Breast epithelium (tissue), 4 donors: ENCODE results near the gene DCP1A. TPM values are rescaled to one million over a fixed set of nuclear protein-coding genes. Genes with fewer than 3 reads are reported as not detected.
"Not testable (repeated sequence)": the region's sequence is repeated elsewhere in the genome, so short reads cannot be mapped to it uniquely, and the experiment has no call there.

Experiments
- DNase-seq, 2 donors: peaks; one replicate each; pipeline ENCODE4 v3.0.0-alpha.2; 2019; ENCODE audit warnings: low spot score in 2 of 2
- H3K27ac ChIP-seq, 2 donors: fragments of 200-600 bp; sonication (generic) in 1 of 2; one replicate each; pipeline ENCODE4 v1.5.1; 2016 to 2019; ENCODE audit warnings: mild to moderate bottlenecking in 1 of 2
- H3K27me3 ChIP-seq, 2 donors: fragments of 200-600 bp; sonication (generic) in 1 of 2; one replicate each; pipeline versions ENCODE4 v1.5.1 to v1.6.0; 2017 to 2019; ENCODE audit warnings: control low read depth in 1 of 2, mild to moderate bottlenecking in 1 of 2
- H3K36me3 ChIP-seq: fragments of 200-600 bp; one replicate; pipeline ENCODE4 v1.5.1; 2019
- H3K4me1 ChIP-seq, 2 donors: fragments of 200-600 bp; sonication (generic); one replicate each; pipeline ENCODE4 v1.5.1; 2016 to 2019; ENCODE audit warnings: control low read depth in 1 of 2
- H3K4me3 ChIP-seq, 3 donors: fragments of 200-600 bp; sonication (generic); 1 replicate in 2 of 3; 2 replicates in 1 of 3; pipeline ENCODE4 v1.5.1; 2016 to 2019; ENCODE audit warnings: mild to moderate bottlenecking in 3 of 3, moderate library complexity in 2 of 3
- H3K9me3 ChIP-seq, 2 donors: fragments of 200-600 bp; sonication (generic) in 1 of 2; one replicate each; pipeline ENCODE4 v1.5.1; 2016 to 2019; ENCODE audit warnings: control low read depth in 1 of 2
- POLR2A ChIP-seq: fragments of 450-650 bp; IDR thresholded peaks from one replicate; pipeline ENCODE4 v1.6.1; 2016; ENCODE audit warnings: antibody characterized with exemption, mild to moderate bottlenecking, moderate library complexity
- POLR2AphosphoS5 ChIP-seq, 3 donors: sonication (generic); formaldehyde crosslinking; IDR thresholded peaks; one replicate each; pipeline ENCODE4 v1.6.1; 2017; ENCODE audit warnings: antibody characterized with exemption in 3 of 3
- intact Hi-C: fragments of 100-400 bp; cut with DNase I; formaldehyde crosslinking; loops from one replicate; pipeline ENCODE4 v1.15.1; 2023; ENCODE audit warnings: low total_unique reads
- total RNA-seq, 3 donors: library from RNA; depleted of rRNA; stranded (reverse); fragments of >200 nt; gene quantifications; one replicate each; pipeline ENCODE4 v1.1.0, GENCODE V29; 2016
- TF ChIP-seq, protein P1 (sequence below), 3 donors: fragments of 450-650 bp; IDR thresholded peaks; one replicate each; pipeline ENCODE4 v1.5.1; 2016 to 2017; ENCODE audit warnings: antibody characterized with exemption in 3 of 3, mild to moderate bottlenecking in 3 of 3, moderate library complexity in 3 of 3

Gene DCP1A
- total RNA-seq, 3 donors from 2014 or later = 21.9 to 26.2 (median 24.9) TPM

DNA sequence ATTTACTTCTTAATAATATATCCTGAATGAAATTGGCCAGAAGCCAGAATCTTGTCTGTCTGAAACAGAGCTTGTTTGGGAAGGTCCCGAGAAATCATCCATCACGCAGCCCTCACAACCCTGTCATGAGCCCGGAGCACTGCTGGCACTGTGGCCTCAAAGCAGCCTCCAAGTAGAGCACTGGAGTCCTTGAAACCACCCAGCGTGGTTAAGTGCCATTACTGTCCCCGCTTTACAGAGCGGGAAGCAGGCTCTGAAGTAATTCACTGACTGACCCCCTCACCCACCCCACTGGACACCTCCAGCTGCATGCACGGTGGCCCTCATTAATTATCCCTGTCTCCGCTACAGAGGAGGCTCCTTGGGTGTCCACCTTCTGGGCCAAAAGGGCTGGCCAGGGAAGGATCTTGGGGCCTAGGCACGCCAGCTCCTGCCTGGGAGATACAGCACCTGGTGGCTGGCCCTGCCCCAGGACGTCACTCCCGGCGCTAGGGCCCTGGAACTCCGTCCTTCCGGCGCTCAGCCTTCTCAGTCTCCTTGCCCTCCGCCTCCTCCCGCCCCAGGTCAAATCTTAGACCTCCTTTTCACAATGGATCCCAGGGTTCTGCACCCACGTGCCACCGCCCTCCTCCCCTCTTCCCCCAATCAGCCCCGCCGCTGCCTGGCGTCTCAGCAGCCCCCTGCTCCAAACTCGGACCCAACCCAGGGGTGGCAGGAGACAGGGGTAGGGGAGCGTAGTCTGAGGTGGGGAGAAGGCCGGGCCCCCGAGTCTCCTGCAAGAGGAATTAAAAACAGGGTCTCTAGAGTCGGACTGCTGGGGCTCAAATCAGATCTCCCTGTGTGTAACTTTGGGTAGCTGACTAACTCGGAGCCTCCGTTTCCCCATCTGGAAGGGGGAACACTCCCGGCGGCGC, 92.6 kb downstream of the DCP1A start:
- TF ChIP-seq POLR2A (no peak), POLR2AphosphoS5 (IDR thresholded peaks at IDR 0.05) (no peak)
- TF ChIP-seq, protein P1, sequence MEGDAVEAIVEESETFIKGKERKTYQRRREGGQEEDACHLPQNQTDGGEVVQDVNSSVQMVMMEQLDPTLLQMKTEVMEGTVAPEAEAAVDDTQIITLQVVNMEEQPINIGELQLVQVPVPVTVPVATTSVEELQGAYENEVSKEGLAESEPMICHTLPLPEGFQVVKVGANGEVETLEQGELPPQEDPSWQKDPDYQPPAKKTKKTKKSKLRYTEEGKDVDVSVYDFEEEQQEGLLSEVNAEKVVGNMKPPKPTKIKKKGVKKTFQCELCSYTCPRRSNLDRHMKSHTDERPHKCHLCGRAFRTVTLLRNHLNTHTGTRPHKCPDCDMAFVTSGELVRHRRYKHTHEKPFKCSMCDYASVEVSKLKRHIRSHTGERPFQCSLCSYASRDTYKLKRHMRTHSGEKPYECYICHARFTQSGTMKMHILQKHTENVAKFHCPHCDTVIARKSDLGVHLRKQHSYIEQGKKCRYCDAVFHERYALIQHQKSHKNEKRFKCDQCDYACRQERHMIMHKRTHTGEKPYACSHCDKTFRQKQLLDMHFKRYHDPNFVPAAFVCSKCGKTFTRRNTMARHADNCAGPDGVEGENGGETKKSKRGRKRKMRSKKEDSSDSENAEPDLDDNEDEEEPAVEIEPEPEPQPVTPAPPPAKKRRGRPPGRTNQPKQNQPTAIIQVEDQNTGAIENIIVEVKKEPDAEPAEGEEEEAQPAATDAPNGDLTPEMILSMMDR (IDR thresholded peaks at IDR 0.05) = no peak
- DNase-seq = peak; percentile 36 to 65
- peaks cover 0 to 18% of the 10 kb centered on the region in 2 donors for H3K4me1 ChIP-seq
- H3K9me3 ChIP-seq = no peaks in the 10 kb centered on the region
- H3K27me3 ChIP-seq = no peaks in the 10 kb centered on the region
- intact Hi-C loops = no loop called here
- peak overlapping the region; percentile 73 to 86 for H3K27ac ChIP-seq
- no peaks in the 10 kb centered on the region for H3K36me3 ChIP-seq
- peak overlapping the region; percentile 85 to 99 (median 91) for H3K4me3 ChIP-seq

DNA sequence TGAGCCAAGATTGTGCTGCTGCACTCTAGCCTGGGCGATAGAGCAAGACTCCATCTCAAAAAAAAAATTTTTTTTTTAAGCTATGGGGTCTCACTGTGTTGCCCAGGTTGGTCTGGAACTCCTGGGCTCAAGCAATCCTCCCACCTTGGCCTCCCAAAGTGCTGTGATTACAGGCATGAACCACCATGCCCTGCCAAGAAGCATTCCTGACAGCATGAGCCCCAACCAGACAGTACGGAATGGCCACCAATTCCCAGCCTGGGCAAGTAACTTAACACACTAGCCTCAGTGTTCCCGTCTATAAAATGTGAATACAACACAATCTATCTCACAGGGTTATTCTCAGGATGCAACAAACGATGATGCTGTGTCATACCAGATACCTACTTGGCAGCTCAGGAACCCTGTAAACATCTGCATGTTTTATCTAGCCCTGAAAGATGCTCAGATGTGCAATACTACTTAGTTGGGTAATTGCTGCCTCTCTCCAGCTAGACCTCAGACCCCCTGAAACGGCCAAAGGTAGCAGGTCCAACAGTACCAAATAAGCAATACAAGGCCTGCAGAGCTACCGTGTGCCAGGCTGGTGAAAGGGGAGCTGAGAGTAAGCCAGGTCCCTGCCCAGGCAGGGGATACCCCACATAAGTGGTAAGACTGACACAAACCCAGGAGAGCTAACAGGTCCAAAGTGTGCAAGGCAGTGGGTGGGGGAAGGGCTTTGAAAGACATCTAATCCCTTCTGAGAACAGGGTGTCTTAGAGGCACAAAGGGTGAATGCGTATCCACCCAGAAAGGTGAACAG, 93.4 kb downstream of the DCP1A start:
- Histone ChIP-seq H3K27me3 (no peaks in the 10 kb centered on the region), H3K36me3 (no peaks in the 10 kb centered on the region), H3K4me1 (peaks cover 0 to 18% of the 10 kb centered on the region in 2 donors), H3K4me3 (peak overlapping the region; percentile 85 to 99 (median 91)), H3K9me3 (no peaks in the 10 kb centered on the region), H3K27ac (peak overlapping the region; percentile 73 to 86)
- no peak for DNase-seq
- TF ChIP-seq, protein P1 (IDR thresholded peaks at IDR 0.05) = no peak
- TF ChIP-seq POLR2AphosphoS5 (IDR thresholded peaks at IDR 0.05) (no peak), POLR2A (no peak)
- intact Hi-C loops = no loop called here

DNA sequence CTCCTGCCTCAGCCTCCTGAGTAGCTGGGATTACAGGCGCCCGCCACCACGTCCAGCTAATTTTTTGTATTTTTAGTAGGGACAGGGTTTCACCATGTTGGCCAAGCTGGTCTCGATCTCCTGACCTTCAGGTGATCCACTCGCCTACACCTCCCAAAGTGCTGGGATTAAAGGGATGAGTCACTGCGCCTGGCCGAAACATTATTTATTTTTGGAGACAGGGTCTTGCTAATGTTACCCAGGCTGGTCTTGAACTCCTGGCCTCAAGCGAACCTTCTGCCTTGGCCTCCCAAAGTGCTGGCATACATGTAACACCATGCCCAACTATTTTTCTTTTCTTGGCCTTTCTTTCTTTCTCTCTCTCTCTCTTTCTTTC, 94.4 kb downstream of the DCP1A start:
- H3K36me3 ChIP-seq, intact Hi-C loops, DNase-seq, H3K4me3 ChIP-seq, H3K27me3 ChIP-seq, H3K9me3 ChIP-seq: not testable (repeated sequence)
- peak overlapping the region in 1 of 2 donors; percentile 46 for H3K27ac ChIP-seq
- peaks cover 0 to 18% of the 10 kb centered on the region in 2 donors for H3K4me1 ChIP-seq

DNA sequence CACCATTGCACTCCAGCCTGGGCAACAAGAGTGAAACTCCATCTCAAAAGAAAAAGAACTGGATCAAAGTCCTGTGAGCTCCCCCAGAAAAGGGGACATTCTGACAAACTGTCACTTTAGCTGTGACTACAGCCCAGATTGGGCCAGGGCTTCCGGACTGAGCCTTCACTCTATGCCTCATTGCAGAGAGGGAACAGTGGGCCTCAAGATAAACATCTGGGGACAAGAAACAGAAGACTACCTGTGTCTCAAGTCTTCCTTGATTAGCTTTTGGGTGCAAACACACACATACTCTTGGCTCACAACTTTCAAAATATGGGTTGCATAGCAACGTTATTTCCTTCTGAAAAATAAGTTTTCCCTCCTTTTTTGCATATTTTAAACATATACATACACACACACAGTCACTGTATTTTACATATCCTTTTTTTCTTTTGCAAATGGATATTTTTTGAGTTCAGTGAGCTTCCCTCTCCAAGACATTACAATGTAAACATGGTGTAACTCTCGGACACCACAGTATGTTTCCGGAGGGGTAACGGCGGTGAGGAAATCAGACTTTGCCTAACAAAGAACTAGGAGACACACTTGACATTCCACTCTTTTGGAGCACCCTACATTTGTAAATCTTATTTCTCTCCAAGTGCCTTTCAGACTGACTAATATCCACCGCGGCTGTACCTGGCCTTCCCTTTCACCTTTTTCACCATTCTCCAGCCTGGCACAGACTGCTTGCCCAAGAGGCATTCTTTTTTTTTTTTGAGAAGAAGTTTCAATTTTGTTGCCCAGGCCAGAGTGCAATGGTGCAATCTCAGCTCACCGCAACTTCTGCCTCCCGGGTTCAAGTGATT, 95.0 kb downstream of the DCP1A start:
- no peaks in the 10 kb centered on the region for H3K9me3 ChIP-seq
- H3K27ac ChIP-seq = peak overlapping the region; percentile 38 to 42
- no peaks in the 10 kb centered on the region for H3K27me3 ChIP-seq
- no peaks in the 10 kb centered on the region for H3K36me3 ChIP-seq
- H3K4me3 ChIP-seq = no peak overlapping the region
- intact Hi-C loops = no loop called here
- TF ChIP-seq POLR2AphosphoS5 (IDR thresholded peaks at IDR 0.05) (no peak), POLR2A (no peak)
- TF ChIP-seq, protein P1 (IDR thresholded peaks at IDR 0.05) = no peak
- peaks cover 0 to 18% of the 10 kb centered on the region in 2 donors for H3K4me1 ChIP-seq
- no peak for DNase-seq
